EH (cell line): ENCODE data around the gene ANKRD33B.
A peak's percentile ranks its signal among the peaks of the same experiment; 100 is the strongest.

ENCODE experiments used
- DNase-seq: peaks from one replicate; pipeline ENCODE4 v3.0.0-alpha.2; 2015; ENCODE audit warnings: low read depth

The ANKRD33B gene

DNA sequence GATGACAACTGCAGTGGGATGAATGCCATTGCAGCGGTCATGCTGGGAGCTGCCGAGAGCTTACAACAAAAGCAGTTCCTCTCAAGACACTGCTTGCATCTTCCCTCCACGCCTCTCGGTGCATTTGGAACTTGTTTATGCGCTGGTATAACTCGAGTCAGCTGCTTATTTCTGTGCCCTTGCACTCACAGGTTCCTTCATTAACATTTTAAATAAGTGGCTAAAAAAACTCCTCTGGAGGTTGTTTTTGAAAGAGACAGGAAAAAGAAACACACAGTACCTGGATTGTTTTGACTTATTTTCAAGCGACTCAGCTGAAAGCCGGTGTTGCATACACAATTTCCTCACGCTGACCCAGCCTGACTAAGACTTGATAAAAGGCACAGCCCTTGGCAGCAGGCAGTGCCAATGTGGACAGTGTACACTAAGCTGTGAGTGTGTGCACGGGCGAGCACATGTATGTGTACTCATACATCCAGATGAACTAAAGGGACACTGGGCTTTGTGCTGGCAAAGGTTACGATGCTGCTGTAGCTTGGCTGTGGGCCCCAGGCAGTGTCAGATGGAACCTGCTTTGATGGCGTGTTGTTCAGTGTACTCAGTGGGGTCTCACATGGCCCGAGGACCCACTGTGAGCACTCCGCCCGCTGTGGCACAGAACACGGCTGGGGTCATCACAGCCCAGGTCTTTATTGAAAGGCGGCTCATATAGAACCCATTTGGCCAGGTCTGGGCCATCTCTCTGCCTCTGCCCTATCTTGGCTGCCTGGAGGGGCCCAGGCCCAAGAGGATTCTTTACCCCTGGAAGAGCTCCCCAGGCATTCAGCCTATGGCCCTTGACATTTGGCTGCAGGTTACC lies 92.3 kb downstream of the ANKRD33B start:
- DNase-seq: no peak

DNA sequence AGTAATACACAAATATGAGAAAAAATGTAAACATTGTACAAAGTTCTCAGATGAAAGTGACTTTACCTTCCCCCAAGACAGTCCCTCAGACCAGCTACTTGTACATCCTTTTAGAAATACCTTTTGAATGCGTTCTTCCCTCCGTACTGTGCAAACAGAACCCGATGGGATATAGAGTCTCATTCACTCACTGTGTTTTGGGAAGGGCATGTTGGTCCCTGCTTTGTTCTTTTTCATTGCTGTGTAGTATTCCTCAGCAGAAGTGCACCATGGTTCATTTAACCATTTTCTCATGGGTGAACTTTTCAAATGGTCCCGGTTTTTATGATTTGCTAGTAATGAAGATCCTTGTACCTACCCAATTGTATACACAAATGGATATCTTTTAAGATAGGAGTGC lies 94.4 kb downstream of the ANKRD33B start:
- no peak for DNase-seq

DNA sequence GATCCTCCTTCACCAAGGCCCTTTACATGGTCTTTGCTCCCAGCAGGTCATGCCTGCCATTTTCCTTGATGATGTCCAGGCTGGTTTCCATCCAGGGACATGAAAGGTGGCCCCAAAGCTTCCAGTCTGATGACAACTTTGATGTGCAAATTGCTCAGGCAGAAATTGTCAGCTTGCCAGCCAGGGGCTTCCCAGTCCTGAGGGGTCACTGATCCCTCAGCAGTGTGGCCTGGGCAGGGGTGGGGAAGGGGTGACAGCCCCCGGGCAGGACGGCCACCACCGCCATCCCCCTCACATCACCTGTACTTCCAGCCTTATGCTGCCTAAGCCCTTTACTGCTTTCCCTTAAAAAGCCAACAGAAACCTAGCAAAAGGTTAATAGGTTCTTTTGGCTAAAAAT lies 96.3 kb downstream of the ANKRD33B start:
- DNase-seq: no peak

DNA sequence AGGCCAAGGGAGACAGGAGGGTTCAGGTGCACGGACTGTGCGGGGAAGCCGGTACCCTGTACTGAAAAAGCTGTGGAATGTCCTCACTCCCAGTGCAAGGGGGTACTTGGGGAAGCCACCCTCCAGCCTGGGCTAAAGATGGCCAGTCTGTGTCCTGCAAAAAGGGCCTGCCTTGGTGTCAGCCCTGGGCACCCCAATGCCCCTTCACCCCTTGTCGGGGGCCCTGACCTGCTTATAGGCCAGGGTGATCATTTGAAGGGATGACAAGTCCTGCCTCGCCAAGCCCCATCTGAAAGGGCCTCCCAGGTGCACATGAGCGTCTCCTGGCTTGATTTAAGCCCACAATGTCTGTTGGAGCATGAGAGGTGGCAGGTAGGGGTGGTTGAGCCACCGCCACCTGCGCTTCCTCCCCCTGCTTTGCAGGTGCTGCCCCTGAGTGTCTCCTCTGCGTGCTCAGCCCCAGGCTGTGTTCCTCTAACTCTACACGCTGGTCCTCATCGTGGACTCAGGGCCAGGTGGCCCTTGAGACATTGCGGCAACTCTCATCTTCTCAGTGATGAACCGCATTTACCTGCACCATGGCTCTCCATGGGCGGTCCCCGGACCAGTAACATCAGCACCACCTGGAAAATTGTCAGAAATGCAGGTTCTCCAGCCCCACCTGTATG lies 97.0 kb downstream of the ANKRD33B start:
- DNase-seq: no peak

DNA sequence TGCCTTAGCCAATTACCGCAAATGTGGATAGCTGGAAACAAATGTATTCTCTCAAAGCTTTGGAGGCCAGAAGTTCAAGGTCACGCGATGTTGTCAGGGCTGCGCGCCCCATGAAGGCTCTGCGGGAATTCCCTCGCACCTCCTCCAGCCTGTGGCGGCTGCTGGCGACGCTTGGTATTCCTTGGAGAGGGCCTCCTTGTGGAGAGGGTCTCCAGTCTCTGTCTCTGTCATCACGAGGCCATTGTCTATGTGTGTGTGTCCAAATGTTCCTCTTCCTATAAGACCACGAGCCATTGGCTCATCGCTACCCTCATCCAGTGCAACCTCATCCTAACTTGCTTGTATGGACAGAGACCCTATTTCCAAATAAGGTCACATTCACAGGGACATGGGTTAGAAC lies 97.5 kb downstream of the ANKRD33B start:
- no peak for DNase-seq

DNA sequence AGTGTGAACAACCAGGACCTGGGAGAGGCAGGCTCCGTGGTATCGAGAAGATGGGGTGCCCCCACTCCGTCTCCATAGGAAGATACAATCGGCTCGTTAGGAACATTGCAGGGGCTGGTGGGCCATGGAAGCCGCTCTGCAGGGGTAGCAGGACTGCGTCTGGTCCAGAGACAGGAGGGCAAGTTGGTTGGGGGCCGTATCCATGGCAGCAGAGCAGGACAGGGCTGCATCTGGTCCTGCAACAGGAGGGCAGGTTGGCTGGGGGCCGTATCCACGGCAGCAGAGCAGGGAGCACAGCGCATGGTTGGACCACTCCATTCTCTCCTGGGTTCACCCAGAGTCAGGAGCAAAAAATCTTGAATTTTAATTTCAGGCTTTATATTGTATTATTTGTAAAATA lies 98.2 kb downstream of the ANKRD33B start:
- no peak for DNase-seq

DNA sequence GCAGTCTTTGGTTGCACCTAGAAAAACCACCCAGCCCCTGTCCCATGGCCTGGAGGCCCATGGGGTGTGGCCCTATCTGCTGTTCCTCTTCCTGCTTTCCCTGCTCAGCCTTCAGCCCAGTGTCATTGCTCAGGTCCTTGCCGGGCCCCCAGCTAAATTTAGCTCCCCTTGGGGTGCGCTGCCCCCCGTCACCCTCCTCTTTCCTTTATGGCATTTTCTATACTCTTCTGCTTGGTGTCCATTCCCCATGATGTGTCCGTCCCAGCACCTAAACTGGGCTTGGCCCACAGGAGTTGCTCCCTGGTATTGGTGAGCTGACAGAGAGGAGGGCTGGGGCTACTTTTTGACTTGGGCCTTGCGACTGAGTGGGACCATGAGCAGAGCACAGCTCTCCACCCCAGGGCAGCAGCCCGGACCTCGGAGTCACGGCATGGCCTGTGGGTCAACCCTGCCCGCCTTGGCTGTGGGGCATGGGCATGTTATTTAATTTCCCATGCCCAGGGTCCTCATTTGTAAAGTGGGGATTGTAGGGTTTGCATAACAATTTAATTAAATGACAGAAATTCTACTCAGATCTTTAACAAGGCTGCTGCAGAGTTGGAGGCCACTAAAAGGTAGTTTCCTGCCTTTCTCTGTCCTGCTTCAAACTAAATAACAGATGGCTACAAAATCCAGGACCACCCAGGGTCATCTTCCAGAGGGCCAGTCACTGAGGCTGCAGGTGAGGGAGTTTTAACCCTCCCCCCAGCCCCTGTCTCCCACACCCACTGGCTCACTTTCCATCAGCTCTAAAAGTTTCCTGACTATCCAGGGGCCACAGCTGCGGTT lies 99.0 kb downstream of the ANKRD33B start:
- no peak for DNase-seq

DNA sequence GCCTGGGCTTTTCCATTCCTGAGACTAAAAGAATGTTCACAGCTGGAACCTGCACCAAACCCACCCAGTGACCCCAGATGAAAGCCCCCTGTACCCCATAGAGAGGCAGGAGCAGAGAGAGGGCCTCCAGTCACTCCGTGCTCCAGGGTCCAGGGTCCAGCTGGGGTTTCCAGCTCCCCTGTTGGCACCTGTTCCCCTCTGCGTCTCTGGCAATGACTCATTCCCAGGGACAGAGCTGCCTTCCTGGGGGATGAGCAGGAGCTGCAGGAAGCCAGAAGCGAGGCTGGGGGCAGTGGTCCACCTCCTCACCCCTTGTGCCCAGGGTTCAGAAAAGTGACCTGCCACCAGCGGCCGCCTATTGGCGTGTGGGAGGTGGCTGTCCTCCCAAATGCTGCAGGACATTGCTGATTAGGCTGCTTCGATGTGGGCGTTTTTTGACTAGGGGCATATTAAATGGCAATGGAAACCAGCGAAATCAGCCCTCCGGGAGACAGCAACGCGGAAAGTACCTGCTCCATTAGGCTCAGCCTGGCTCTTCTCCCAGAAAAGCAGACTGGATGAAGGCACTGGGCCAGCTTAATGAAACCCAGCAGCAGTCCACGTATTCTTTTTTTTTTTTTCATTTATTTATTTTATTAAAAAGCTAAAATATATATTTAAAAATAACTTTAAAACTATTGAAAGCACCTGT lies 99.8 kb downstream of the ANKRD33B start:
- DNase-seq: peak; percentile 48

DNA sequence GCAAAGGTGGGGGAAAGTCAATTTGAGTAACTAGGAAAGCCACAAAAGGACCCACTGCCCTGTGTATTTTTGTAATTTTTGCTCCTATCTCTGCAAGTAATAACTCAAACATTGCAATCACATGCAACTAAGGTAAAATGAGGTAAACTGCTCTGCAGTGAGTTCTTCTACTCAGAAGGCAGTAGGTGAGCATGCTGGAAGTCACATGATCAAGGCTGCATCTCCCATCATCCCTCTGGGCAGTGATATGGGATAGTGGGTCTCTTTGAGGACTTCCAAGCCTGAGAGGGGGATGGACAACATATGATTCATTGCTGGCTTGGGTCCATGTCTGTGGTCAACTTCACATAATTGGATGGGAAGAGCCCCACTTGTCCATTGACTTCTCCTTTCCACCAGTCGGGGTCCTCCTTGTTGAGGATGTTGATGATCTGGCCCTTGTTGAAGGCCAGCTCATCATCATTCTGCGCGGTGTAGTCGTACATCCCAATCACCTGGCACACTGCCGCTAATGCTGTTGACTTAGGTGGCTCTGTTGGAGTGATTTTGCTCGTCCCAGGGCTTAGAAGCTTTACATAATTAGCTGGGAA lies 100.4 kb downstream of the ANKRD33B start:
- peak; percentile 55 for DNase-seq

DNA sequence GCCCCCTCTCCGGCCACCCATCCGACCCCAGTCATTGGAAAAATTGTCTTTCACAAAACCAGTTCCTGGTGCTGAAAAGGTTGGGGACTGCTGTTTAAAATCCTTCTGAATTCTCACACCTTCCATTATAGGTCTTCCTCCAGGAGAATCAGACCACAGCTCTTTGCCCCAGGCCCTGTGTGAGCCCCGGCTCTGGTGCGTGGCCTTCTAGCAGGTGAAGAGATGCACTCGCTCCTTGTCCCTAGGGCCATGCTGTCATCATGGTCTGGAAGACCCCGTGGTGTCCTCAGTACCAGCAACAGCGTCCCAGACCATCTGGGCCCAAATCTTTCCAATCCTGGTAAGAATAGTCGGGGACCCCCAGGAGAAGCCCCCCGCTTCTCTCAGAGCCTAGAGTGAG lies 101.9 kb downstream of the ANKRD33B start:
- no peak for DNase-seq

DNA sequence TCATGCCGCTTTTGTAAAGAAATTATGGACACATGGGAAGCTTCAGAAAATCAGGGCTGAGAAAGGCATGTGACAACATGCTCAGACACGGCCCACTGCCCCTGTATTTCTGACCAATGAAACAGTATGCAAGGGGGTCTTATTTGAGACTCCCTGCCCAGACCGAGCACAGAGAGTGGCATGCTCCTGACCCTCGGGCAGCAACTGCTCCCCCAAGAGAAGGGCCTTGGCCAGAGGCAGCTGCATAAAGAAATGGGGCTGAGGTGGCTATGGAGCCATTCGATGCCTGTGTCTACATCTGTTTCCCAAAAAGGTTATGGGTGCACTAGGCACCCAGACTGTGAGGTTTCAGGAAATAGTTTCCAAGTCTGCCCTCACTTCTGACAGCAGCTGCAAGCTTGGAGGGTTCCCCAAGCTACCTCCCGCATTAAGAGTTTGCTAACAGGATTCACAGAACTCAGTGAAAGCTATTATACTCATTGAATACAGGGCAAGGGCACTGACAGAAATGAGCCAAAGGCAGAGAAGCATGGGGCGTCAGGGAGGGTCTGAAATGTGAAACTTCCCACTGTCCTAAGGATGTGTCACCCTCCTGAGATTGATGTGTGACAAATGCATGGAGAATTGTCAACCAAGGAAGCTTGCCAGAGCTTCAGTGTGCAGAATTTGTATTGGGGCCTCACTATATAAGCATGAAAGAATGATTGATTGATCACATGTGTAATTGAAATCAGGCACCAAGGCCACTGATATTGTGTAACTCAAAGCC lies 102.8 kb downstream of the ANKRD33B start:
- DNase-seq: no peak

DNA sequence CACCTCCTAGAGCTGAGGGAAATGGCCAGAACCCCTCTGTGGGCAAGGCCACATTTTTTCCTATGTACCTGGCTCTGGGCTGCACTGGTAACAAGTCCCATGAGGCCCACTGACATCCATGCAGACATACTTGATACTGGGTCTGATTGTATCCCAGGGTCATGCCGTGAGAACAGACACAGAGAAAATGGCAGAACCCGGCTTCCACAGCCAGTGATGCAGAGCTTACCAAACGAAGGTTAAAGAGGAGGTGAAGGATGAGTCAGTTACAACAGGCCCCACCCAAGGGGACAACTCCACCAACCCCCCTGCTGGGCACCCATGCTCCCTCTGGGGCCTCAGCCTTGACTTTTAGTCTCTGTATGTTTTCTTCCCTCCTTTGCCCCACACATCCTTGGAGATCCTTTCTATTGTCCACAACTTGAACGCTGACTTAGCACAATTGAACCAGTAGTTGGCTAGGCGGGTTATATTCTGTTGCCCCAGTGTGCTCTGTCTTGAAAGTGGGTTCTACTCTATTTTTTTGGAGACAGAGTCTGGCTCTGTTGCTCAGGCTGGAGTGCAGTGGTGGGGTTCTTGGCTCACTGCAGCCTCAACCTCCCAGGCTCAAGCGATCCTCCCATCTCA lies 103.7 kb downstream of the ANKRD33B start:
- no peak for DNase-seq

DNA sequence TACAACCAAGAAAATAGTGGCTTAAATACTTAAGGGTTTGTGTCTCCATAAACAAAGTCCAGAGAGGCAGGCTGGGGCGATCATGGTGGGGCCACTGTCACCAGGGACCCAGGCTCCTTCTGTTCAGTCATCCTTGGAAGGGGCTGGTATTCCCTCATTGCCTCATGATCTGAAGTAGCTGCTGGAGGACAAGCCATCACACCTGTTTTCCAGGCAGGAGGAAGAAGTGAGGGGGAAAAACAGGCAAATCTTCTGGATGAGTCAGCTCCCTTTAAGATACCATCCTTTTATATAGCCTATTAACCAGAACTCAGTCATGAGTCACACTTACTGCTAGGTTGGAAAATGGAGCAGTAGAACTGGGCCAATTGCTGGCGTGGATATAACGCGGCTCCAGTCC lies 104.8 kb downstream of the ANKRD33B start:
- peak; percentile 40 for DNase-seq

DNA sequence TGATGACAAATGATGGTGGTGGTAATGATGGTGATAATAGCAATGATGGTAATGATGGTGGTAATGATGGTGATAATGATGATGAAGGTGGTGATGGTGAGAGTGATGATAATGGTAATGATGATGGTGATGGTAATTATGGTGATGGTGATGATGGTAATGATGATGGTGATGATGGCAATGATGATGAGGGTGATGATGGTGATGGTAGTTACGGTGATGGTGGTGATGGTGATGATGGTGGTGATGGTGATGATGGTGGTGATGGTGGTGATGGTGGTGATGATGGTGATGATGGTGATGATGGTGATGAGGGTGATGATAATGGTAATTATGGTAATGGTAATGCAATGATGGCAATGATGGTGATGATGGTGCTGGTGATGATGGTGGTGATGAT lies 106.1 kb downstream of the ANKRD33B start:
- no peak for DNase-seq

DNA sequence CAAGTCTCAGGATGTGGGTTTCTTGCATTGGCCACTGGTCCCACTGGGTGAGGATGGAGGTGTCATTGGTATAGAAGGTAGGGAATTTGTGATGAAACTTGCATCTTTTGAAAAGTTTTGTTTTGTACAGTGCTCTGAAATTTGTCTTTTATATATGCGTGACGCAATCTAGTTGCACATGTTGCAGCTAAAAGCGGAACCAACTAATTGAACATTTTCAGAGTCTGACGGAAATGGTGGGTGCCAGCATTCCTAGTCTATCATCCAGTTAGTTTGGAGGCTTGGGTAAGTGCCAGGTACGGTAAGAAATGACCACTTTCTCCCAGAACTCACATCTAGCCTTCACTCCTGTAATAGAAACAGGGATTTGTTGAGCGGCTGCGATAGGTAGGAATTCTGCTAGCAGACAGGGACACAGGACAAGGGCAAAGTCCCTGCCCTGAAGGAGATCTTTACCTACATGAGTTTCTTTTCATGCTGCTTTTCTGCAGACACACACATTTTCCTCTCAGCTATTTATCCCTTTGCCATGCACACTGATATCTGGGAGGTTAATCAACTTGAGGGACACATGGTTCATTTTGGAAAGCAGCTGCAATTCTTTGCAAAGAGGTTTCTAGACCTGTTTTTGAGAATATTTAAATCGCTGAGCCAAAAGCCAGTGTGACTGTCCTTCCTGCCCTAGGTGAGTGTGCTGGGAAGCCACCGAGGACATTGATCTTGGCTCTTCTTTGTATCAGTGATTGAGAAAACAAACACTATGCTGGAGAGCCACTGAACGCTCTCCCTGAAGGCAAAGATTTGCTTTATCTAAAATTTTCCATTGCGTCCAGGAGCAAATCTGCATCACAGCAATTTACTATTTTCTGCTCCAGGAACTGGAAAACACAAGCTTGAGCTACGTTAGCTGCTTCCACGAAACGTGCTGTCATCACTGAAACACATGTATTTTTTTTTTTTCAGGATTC lies 107.5 kb downstream of the ANKRD33B start:
- peak; percentile 45 for DNase-seq

DNA sequence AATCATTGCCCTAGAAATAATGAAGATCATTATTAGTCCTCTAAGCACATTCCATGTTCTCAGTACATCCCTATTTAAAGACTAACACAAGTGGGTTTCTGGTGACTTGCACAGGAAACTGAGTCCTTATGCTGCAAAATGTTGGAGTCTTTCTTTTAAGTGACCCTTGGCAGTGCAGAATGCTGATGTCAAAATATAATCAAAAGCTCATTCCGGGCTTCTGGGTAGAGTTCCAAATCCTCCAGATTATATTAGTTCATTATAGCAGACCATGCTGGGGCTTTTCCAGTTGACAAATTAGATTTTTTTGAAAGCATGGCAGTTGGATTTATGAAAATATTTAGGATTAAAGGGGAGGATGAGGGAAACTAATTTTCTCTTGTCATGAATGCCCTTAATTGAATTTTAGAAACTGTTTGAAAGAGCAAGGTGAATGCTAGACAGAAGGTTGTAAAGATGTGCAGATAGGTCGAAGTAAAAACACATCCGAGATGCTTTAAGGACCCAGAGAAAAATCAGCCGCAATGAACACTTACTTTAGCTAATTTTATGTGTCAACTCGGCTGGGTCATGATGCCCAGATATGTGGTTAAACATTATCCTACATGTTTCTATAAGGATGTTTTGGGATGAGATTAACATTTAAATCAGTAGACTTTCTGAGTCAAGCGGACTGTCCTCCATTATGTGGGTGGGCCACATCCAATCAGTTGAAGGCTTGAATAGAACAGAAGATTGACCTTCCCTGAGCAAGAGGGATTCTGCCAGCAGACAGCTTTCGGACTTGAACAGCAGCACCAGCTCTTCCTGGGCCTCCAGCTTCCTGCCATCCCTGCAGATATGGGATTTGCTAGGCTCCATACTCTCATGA lies 108.5 kb downstream of the ANKRD33B start:
- no peak for DNase-seq

DNA sequence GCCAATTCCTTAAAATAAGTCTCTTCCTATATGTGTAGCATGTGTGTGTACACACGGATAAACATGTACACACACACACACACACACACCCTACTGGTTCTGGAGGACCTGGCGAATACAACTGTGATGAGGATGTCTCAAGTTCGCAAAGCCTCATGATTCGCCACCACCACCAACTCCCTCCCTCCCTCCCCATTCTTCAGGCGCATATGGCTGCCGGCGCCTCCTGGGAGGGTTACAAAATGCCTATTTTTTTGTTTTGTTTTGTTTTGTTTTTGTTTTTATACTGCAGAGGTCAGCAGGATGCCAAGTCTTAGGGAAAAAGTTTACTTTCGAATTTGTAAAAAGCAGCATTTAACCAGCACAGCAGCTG lies 109.1 kb downstream of the ANKRD33B start:
- no peak for DNase-seq

DNA sequence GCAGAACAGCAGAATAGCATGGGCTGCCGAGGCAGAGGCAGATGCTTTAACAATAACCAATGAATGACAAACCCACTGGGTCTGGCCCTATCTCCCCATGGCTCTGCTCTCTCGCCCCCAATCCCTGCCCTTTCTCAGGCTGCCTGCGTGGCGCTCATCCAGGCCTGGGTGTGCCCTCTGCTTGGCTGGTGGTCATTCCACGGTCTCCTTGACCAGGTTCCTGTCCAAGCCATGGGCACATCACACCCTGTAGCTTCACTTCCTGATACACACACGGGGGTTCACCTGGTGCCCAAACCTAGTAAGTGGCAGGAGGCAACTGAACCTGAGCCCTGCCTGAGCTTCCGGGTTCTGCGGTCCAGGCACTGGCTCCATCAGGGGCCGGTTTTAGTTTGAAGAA lies 109.5 kb downstream of the ANKRD33B start:
- no peak for DNase-seq
